ENCODE measurements around the gene IL2RA. TPM values are rescaled to one million over a fixed set of nuclear protein-coding genes. Genes with fewer than 3 reads are reported as not detected.
A peak's percentile ranks its signal among the peaks of the same experiment; 100 is the strongest.

IL2RA gene
- total and polyA plus RNA-seq, 2 experiments from 2014 or later: not detected

DNA sequence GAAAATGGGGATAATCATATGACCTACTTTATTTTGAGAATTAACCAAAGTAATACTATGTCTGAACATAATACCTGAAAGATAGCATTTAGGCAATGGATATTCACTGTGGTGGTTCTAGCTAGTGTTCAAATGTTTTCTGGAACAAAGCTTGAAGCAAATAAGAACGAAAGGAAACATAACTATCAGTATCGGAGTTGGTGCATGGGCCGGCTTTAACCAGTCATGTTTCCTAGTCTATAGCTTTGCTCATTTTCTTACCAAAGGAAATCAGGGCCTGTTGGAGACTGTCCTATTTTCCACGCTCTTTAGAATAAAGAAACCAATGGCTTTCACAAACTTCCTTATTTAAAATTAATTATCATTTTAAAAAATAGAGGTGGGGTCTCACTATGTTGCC lies 8.9 kb downstream of the IL2RA start:
- H3K36me3 ChIP-seq (ENCODE audit: insufficient read depth): no peaks in the 10 kb centered on the region
- no peaks in the 10 kb centered on the region for H4K20me1 ChIP-seq (replicated peaks; ENCODE audit: insufficient read depth)
- no peak overlapping the region for H3K4me2 ChIP-seq
- H3K27me3 Mint-ChIP-seq (ENCODE audit: insufficient read depth, low read depth, poor library complexity): peaks cover 2% of the 10 kb centered on the region
- peak overlapping the region; percentile 32; the same call in 1 of the 2 replicates for H2AFZ ChIP-seq
- DNase-seq (ENCODE audit: low spot score) (no peak), ATAC-seq (no peak)
- TF ChIP-seq ZNF331 (CRISPR knock-in tag; IDR thresholded peaks at IDR 0.05; ENCODE audit: low read depth) (no peak), JUNB (IDR thresholded peaks at IDR 0.05; ENCODE audit: unreplicated experiment) (no peak), EZH2 (IDR thresholded peaks at IDR 0.05; ENCODE audit: low read depth, unreplicated experiment) (no peak), STAT1 (IDR thresholded peaks at IDR 0.05; ENCODE audit: unreplicated experiment) (no peak), POLR2AphosphoS5 (IDR thresholded peaks at IDR 0.05; ENCODE audit: low read depth) (no peak), ZNF114 (CRISPR knock-in tag; IDR thresholded peaks at IDR 0.05) (no peak), CREB1 (CRISPR knock-in tag; IDR thresholded peaks at IDR 0.05; ENCODE audit: low read depth) (no peak)
- TF ChIP-seq, protein P1, sequence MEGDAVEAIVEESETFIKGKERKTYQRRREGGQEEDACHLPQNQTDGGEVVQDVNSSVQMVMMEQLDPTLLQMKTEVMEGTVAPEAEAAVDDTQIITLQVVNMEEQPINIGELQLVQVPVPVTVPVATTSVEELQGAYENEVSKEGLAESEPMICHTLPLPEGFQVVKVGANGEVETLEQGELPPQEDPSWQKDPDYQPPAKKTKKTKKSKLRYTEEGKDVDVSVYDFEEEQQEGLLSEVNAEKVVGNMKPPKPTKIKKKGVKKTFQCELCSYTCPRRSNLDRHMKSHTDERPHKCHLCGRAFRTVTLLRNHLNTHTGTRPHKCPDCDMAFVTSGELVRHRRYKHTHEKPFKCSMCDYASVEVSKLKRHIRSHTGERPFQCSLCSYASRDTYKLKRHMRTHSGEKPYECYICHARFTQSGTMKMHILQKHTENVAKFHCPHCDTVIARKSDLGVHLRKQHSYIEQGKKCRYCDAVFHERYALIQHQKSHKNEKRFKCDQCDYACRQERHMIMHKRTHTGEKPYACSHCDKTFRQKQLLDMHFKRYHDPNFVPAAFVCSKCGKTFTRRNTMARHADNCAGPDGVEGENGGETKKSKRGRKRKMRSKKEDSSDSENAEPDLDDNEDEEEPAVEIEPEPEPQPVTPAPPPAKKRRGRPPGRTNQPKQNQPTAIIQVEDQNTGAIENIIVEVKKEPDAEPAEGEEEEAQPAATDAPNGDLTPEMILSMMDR (conservative IDR thresholded peaks at IDR 0.05; ENCODE audit: low read depth in 2 of 2): no peak
- TF ChIP-seq, protein P2, sequence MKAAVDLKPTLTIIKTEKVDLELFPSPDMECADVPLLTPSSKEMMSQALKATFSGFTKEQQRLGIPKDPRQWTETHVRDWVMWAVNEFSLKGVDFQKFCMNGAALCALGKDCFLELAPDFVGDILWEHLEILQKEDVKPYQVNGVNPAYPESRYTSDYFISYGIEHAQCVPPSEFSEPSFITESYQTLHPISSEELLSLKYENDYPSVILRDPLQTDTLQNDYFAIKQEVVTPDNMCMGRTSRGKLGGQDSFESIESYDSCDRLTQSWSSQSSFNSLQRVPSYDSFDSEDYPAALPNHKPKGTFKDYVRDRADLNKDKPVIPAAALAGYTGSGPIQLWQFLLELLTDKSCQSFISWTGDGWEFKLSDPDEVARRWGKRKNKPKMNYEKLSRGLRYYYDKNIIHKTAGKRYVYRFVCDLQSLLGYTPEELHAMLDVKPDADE (IDR thresholded peaks at IDR 0.05): no peak
- TF ChIP-seq, protein P3, sequence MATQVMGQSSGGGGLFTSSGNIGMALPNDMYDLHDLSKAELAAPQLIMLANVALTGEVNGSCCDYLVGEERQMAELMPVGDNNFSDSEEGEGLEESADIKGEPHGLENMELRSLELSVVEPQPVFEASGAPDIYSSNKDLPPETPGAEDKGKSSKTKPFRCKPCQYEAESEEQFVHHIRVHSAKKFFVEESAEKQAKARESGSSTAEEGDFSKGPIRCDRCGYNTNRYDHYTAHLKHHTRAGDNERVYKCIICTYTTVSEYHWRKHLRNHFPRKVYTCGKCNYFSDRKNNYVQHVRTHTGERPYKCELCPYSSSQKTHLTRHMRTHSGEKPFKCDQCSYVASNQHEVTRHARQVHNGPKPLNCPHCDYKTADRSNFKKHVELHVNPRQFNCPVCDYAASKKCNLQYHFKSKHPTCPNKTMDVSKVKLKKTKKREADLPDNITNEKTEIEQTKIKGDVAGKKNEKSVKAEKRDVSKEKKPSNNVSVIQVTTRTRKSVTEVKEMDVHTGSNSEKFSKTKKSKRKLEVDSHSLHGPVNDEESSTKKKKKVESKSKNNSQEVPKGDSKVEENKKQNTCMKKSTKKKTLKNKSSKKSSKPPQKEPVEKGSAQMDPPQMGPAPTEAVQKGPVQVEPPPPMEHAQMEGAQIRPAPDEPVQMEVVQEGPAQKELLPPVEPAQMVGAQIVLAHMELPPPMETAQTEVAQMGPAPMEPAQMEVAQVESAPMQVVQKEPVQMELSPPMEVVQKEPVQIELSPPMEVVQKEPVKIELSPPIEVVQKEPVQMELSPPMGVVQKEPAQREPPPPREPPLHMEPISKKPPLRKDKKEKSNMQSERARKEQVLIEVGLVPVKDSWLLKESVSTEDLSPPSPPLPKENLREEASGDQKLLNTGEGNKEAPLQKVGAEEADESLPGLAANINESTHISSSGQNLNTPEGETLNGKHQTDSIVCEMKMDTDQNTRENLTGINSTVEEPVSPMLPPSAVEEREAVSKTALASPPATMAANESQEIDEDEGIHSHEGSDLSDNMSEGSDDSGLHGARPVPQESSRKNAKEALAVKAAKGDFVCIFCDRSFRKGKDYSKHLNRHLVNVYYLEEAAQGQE (IDR thresholded peaks at IDR 0.05; ENCODE audit: unreplicated experiment): no peak
- H3K27ac Mint-ChIP-seq: no peak overlapping the region
- no peaks in the 10 kb centered on the region for H3K36me3 Mint-ChIP-seq (ENCODE audit: low read depth)
- H3K4me1 Mint-ChIP-seq: peaks cover 7% of the 10 kb centered on the region; the same call in 2 of the 3 replicates
- H3F3A ChIP-seq (replicated peaks; ENCODE audit: low read depth): no peaks in the 10 kb centered on the region
- no peak overlapping the region for H3K27ac ChIP-seq (ENCODE audit: low read depth)
- H3K9me2 ChIP-seq (ENCODE audit: insufficient read depth): no peaks in the 10 kb centered on the region
- H3K27me3 ChIP-seq (ENCODE audit: insufficient read depth): no peaks in the 10 kb centered on the region
- no peaks in the 10 kb centered on the region for H3K4me1 ChIP-seq (ENCODE audit: insufficient read depth)
- no peak overlapping the region for H3K4me3 ChIP-seq
- H3K79me2 ChIP-seq (replicated peaks; ENCODE audit: insufficient read depth): no peaks in the 10 kb centered on the region
- no peaks in the 10 kb centered on the region for H3K9me3 Mint-ChIP-seq
- no peak overlapping the region for H3K4me3 Mint-ChIP-seq

Measured in GM23338 (cell line).